K562 (cell line): ENCODE data around the gene ANKRD6. TPM values are rescaled to one million over a fixed set of nuclear protein-coding genes. Genes with fewer than 3 reads are reported as not detected.

Source experiments
- ATAC-seq: fragments of 200-7000 bp; cut with Tn5 transposase; 3 replicates; pipeline ENCODE4 v1.9.1; 2020; ENCODE audit warnings: moderate library complexity
- BruUV-seq: library from RNA; stranded (reverse); fragments of 400-500 nt; replicated peaks from 2 replicates; lab custom pipeline; 2021; lab: Mats Ljungman, UMichigan
- CTCF ChIA-PET: fragments of 300-600 bp; formaldehyde crosslinking; extraction: SDS; loops from one replicate; lab custom pipeline; 2021; ENCODE audit warnings: low intra/inter-chr PET ratio; lab: Yijun Ruan, JAX
- POLR2A ChIA-PET: fragments of 300-600, 350-650 bp; sonication (Branson Sonifier 250); formaldehyde crosslinking; extraction: SDS; loops from one replicate; lab custom pipeline; 2021; ENCODE audit warnings: antibody characterized with exemption, inconsistent platforms; lab: Yijun Ruan, JAX
- DNase-seq, 4 experiments: peaks; one replicate each; pipeline versions ENCODE4 v3.0.0 to v3.0.0-alpha.2; 2011 to 2018; ENCODE audit warnings: low spot score in 3 of 4, mixed read lengths in 3 of 4; ENCODE audit errors: extremely low read depth in 1 of 4
- FAIRE-seq: peaks from 2 replicates; lab custom pipeline; 2011; peaks lifted over from hg19 to GRCh38; lab: Jason Lieb, UNC
- H2AFZ ChIP-seq: 2 replicates; pipeline ENCODE4 v1.6.0; 2011; ENCODE audit warnings: low read depth, low read length, control low read depth, inconsistent platforms
- H3K27ac ChIP-seq: fragments of 200-600 bp; 3 replicates; pipeline ENCODE4 v1.8.0; 2011; ENCODE audit warnings: low read depth, mild to moderate bottlenecking, control low read depth, inconsistent platforms, low read length, moderate library complexity, mixed read lengths; ENCODE audit errors: extremely low read depth
- H3K27me3 ChIP-seq, 2 experiments: fragments of 300-600 bp in 1 of 2; 2 replicates in 1 of 2; 3 replicates in 1 of 2; pipeline versions ENCODE4 v1.6.0 to v1.8.0; 2011; ENCODE audit warnings: inconsistent platforms in 2 of 2, low read length in 2 of 2, mild to moderate bottlenecking in 1 of 2, mixed read lengths in 1 of 2, moderate library complexity in 1 of 2; ENCODE audit not compliant: control insufficient read depth in 2 of 2, insufficient read depth in 2 of 2
- H3K36me3 ChIP-seq: fragments of 300-600 bp; 3 replicates; pipeline ENCODE4 v1.8.0; 2011; ENCODE audit warnings: mild to moderate bottlenecking, low read length, inconsistent platforms; ENCODE audit not compliant: control insufficient read depth, insufficient read depth
- H3K4me1 ChIP-seq, 2 experiments: fragments of 200-600 bp in 1 of 2; replicated peaks in 1 of 2; 2 replicates in 1 of 2; 3 replicates in 1 of 2; pipeline versions ENCODE4 v1.5.1 to v1.8.0; 2011; ENCODE audit warnings: inconsistent platforms in 2 of 2, low read length in 2 of 2, mild to moderate bottlenecking in 1 of 2, mixed read lengths in 1 of 2, moderate library complexity in 1 of 2; ENCODE audit not compliant: control insufficient read depth in 2 of 2, insufficient read depth in 2 of 2
- H3K4me2 ChIP-seq: 2 replicates; pipeline ENCODE4 v1.6.1; 2011; ENCODE audit warnings: low read length, control low read depth, inconsistent platforms, mixed read lengths; ENCODE audit not compliant: insufficient read depth
- H3K4me3 ChIP-seq: fragments of 200-600 bp; sonication (generic), shearing (Covaris generic); 2 replicates; pipeline ENCODE4 v1.5.1; 2016; ENCODE audit warnings: control low read depth, inconsistent platforms
- H3K79me2 ChIP-seq: fragments of 200-600 bp; 3 replicates; pipeline ENCODE4 v1.8.0; 2011; ENCODE audit warnings: low read length, inconsistent platforms; ENCODE audit not compliant: control insufficient read depth, insufficient read depth
- H3K9ac ChIP-seq, 2 experiments: 2 replicates each; pipeline versions ENCODE4 v1.6.0 to v1.6.1; 2011; ENCODE audit warnings: low read depth in 2 of 2, low read length in 2 of 2, control low read depth in 1 of 2, inconsistent platforms in 1 of 2, mild to moderate bottlenecking in 1 of 2, mixed read lengths in 1 of 2; ENCODE audit not compliant: insufficient read depth in 1 of 2
- H3K9me1 ChIP-seq: one replicate; pipeline ENCODE4 v1.6.0; 2011; ENCODE audit warnings: inconsistent platforms, mild to moderate bottlenecking, low read length, moderate library complexity; ENCODE audit not compliant: control insufficient read depth, insufficient read depth
- H3K9me3 ChIP-seq: replicated peaks from 2 replicates; pipeline ENCODE4 v1.5.1; 2011; ENCODE audit warnings: low read depth, low read length, inconsistent platforms; ENCODE audit not compliant: control insufficient read depth, insufficient read depth
- H4K20me1 ChIP-seq: replicated peaks from 2 replicates; pipeline ENCODE4 v1.6.1; 2011; ENCODE audit warnings: low read length, inconsistent platforms, mixed read lengths; ENCODE audit not compliant: control insufficient read depth, insufficient read depth
- CTCF ChIP-seq, 3 experiments: IDR thresholded peaks in 2 of 3; conservative IDR thresholded peaks in 1 of 3; 2 replicates each; pipeline ENCODE4 v1.5.1; 2011 to 2012; ENCODE audit warnings: low read length in 3 of 3, mild to moderate bottlenecking in 3 of 3, control low read depth in 2 of 3, improper control_type of control experiment in 1 of 3, inconsistent platforms in 1 of 3, low read depth in 1 of 3, mixed read lengths in 1 of 3, moderate library complexity in 1 of 3; ENCODE audit not compliant: insufficient read depth in 2 of 3
- RAD21 ChIP-seq, 2 experiments: fragments of 250-450 bp in 1 of 2; fragments of 450-650 bp in 1 of 2; sonication (Bioruptor Pico) in 1 of 2; formaldehyde crosslinking in 1 of 2; IDR thresholded peaks in 1 of 2; conservative IDR thresholded peaks in 1 of 2; 2 replicates each; pipeline versions ENCODE4 v1.4.0 to v1.8.0; 2020 to 2022; ENCODE audit warnings: mild to moderate bottlenecking in 2 of 2, moderate library complexity in 1 of 2
- ZNF655 ChIP-seq: fragments of 250-450 bp; sonication (Bioruptor Pico); IDR thresholded peaks from 2 replicates; pipeline ENCODE4 v1.5.0; 2021
- WGBS: fragments of 100-300 bp; shearing (Covaris generic); methylation state at CpG from one replicate; pipeline ENCODE4 v1.1.6; 2016; ENCODE audit warnings: low coverage, mixed read lengths; ENCODE audit not compliant: insufficient coverage; ENCODE audit errors: missing lambda C conversion rate; 5-methylcytosine and 5-hydroxymethylcytosine counted together
- in situ Hi-C: fragments of 300-500 bp; cut with MboI; formaldehyde crosslinking; loops from 4 replicates; pipeline ENCODE4 v1.15.0; 2018; ENCODE audit warnings: inconsistent platforms, mixed read lengths
- intact Hi-C: fragments of 100-400 bp; cut with micrococcal nuclease; formaldehyde crosslinking; loops from 2 replicates; pipeline ENCODE4 v1.14.2; 2022
- polyA plus RNA-seq, 8 experiments: library from polyadenylated mRNA; depleted of rRNA in 4 of 8; stranded (reverse) in 5 of 8; unstranded in 3 of 8; fragments of >200 nt; fragmentation: Nextera tagmentation in 2 of 8; fragmentation: Illumina TruSeq in 1 of 8; extraction: Ambion mirVana in 2 of 8; extraction: Trizol in 1 of 8; gene quantifications; 2 replicates each; pipeline versions ENCODE4 v1.2.1 to v1.2.3, GENCODE V29; 2011 to 2014; ENCODE audit warnings: inconsistent platforms in 1 of 8, missing spikeins in 1 of 8
- total RNA-seq, 7 experiments: library from RNA; depleted of rRNA in 6 of 7; stranded (reverse); fragments of >200 nt in 6 of 7; fragmentation: Illumina TruSeq in 2 of 7; extraction: Trizol in 2 of 7; gene quantifications; 2 replicates each; pipeline versions ENCODE4 v1.2.1 to v1.2.3, GENCODE V29; 2011 to 2021; ENCODE audit warnings: low replicate concordance in 1 of 7
- TF ChIP-seq, protein P1 (sequence below): fragments of 250-450 bp; sonication (Bioruptor Pico); IDR thresholded peaks from 2 replicates; pipeline ENCODE4 v1.8.0; 2021; ENCODE audit warnings: moderate library complexity, mild to moderate bottlenecking, inconsistent platforms
- TF ChIP-seq, protein P2 (sequence below), 2 experiments: IDR thresholded peaks; 2 replicates each; pipeline ENCODE4 v1.6.1; 2011; ENCODE audit warnings: borderline replicate concordance in 1 of 2, control low read depth in 1 of 2, low read depth in 1 of 2, low read length in 1 of 2, mild to moderate bottlenecking in 1 of 2, mixed read lengths in 1 of 2, moderate library complexity in 1 of 2; ENCODE audit not compliant: insufficient read depth in 1 of 2, insufficient read length in 1 of 2, poor library complexity in 1 of 2, severe bottlenecking in 1 of 2; ENCODE audit errors: extremely low read depth in 1 of 2

The ANKRD6 gene
- total and polyA plus RNA-seq, 9 of the 15 experiments (the other 6 are each of a cell fraction or from before 2014, with no cell fraction given) = 0.04 to 0.22 (median 0.08) TPM; not detected in 4

- DNase-seq (peak in 1 of 4 experiments; percentile 27), ATAC-seq (peak; percentile 62), FAIRE-seq (no peak)
- peaks cover 0 to 27% of the 10 kb centered on the region in 2 experiments; a peak in 3 of 5 replicates for H3K27me3 ChIP-seq
- WGBS = 9% methylated on average over 12 of the region's 12 CpGs
- no peaks in the 10 kb centered on the region for H3K9me1 ChIP-seq
- no peak overlapping the region for H3K4me3 ChIP-seq
- in situ Hi-C loops = loop anchor here (5.0 to 25.0 kb wide), 2 partner anchors 180 to 625 kb away; partner anchors contain the start of gene ANKRD6
- no peak overlapping the region for H3K27ac ChIP-seq
- H2AFZ ChIP-seq = no peak overlapping the region
- H3K4me2 ChIP-seq = no peak overlapping the region
- H3K9me3 ChIP-seq = no peaks in the 10 kb centered on the region
- no peaks in the 10 kb centered on the region for H3K4me1 ChIP-seq
- H4K20me1 ChIP-seq = no peaks in the 10 kb centered on the region
- TF ChIP-seq CTCF (IDR thresholded peaks at IDR 0.05 in 2 of 3, conservative IDR thresholded peaks at IDR 0.05 in 1 of 3; ENCODE audit: insufficient read depth in 2 of 3, low read depth in 1 of 3, low read length in 3 of 3) = peak in 2 of 3 experiments; percentile 26 to 32; a peak in 1 of 6 replicates
- TF ChIP-seq ZNF655 (CRISPR knock-in tag) = no peak
- peak in 1 of 2 experiments; percentile 20; a peak in 1 of 4 replicates for TF ChIP-seq RAD21 (CRISPR knock-in tag; conservative IDR thresholded peaks at IDR 0.05 in 1 of 2, IDR thresholded peaks at IDR 0.05 in 1 of 2)
- TF ChIP-seq, protein P1, sequence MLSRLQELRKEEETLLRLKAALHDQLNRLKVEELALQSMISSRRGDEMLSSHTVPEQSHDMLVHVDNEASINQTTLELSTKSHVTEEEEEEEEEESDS = no peak
- TF ChIP-seq, protein P2, sequence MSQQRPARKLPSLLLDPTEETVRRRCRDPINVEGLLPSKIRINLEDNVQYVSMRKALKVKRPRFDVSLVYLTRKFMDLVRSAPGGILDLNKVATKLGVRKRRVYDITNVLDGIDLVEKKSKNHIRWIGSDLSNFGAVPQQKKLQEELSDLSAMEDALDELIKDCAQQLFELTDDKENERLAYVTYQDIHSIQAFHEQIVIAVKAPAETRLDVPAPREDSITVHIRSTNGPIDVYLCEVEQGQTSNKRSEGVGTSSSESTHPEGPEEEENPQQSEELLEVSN (IDR thresholded peaks at IDR 0.05; ENCODE audit: borderline replicate concordance in 1 of 2, extremely low read depth in 1 of 2, insufficient read depth in 1 of 2, insufficient read length in 1 of 2, low read depth in 1 of 2, low read length in 1 of 2, poor library complexity in 1 of 2, severe bottlenecking in 1 of 2) = peak in 1 of 2 experiments; percentile 34
- ChIA-PET CTCF (no interaction called here), POLR2A (interaction anchor here (0.6 to 1.6 kb wide), 2 partner anchors 14 to 757 kb away, joined by 3 to 6 read pairs; no protein-coding TSS in a partner anchor)
- H3K9ac ChIP-seq = no peak overlapping the region
- intact Hi-C loops = loop anchor here (5.0 kb wide), 2 partner anchors 300 to 630 kb away; no protein-coding TSS in a partner anchor
- no peaks in the 10 kb centered on the region for H3K79me2 ChIP-seq
- no peaks in the 10 kb centered on the region for H3K36me3 ChIP-seq
- BruUV-seq = no TSS peak
Measured at GRCh38 chr6:89612121-89612520, 179.2 kb downstream of the ANKRD6 start.
